K562 (cell line): Measurements from ENCODE around the gene SSU72. TPM values are rescaled to one million over a fixed set of nuclear protein-coding genes. Genes with fewer than 3 reads are reported as not detected.

ENCODE experiments used
- FOXK2 ChIP-seq, 2 experiments: fragments of 450-650 bp; IDR thresholded peaks in 1 of 2; conservative IDR thresholded peaks in 1 of 2; 2 replicates each; pipeline ENCODE4 v1.6.1; 2016; ENCODE audit warnings: low read depth in 2 of 2, mild to moderate bottlenecking in 1 of 2
- HLTF ChIP-seq: fragments of 450-650 bp; IDR thresholded peaks from 2 replicates; pipeline ENCODE4 v1.6.1; 2016
- HMG20B ChIP-seq: fragments of 250-450 bp; sonication (Bioruptor Pico); IDR thresholded peaks from 2 replicates; pipeline ENCODE4 v1.5.0; 2021; ENCODE audit warnings: mild to moderate bottlenecking
- MYBL2 ChIP-seq, 2 experiments: fragments of 450-650 bp in 1 of 2; sonication (generic) in 1 of 2; formaldehyde crosslinking in 1 of 2; IDR thresholded peaks; 2 replicates each; pipeline versions ENCODE4 v1.6.1 to v1.8.1; 2017 to 2022; ENCODE audit warnings: borderline replicate concordance in 1 of 2, inconsistent platforms in 1 of 2, low read depth in 1 of 2, mild to moderate bottlenecking in 1 of 2, missing genetic modification reagents in 1 of 2, moderate library complexity in 1 of 2
- NELFE ChIP-seq: IDR thresholded peaks from 2 replicates; pipeline ENCODE4 v1.6.1; 2011; ENCODE audit warnings: mild to moderate bottlenecking; ENCODE audit not compliant: insufficient read depth, insufficient read length
- PHB2 ChIP-seq: fragments of 450-650 bp; IDR thresholded peaks from 2 replicates; pipeline ENCODE4 v1.6.1; 2017; ENCODE audit warnings: low read depth
- RBM25 ChIP-seq: fragments of 200-400 bp; formaldehyde crosslinking; IDR thresholded peaks from 2 replicates; pipeline ENCODE4 v1.6.1; 2018; ENCODE audit warnings: low read length, low read depth, moderate library complexity; ENCODE audit not compliant: severe bottlenecking
- RCOR1 ChIP-seq, 2 experiments: IDR thresholded peaks; 2 replicates each; pipeline ENCODE4 v1.6.1; 2012; ENCODE audit warnings: low read depth in 2 of 2, low read length in 2 of 2, borderline replicate concordance in 1 of 2, improper control_type of control experiment in 1 of 2
- U2AF2 ChIP-seq: fragments of 200-400 bp; formaldehyde crosslinking; optimal IDR thresholded peaks from 2 replicates; pipeline ENCODE3; 2017; ENCODE audit warnings: low read depth, mild to moderate bottlenecking, low read length
- XRCC4 ChIP-seq: IDR thresholded peaks from one replicate; pipeline ENCODE4 v1.6.1; 2011; ENCODE audit not compliant: insufficient read depth, insufficient read length; ENCODE audit errors: extremely low read depth
- ZNF184 ChIP-seq: sonication (generic); formaldehyde crosslinking; IDR thresholded peaks from 2 replicates; pipeline ENCODE4 v1.5.0; 2020; ENCODE audit warnings: missing genetic modification reagents
- ZNF197 ChIP-seq: fragments of 200-800 bp; sonication (Bioruptor generic); IDR thresholded peaks from 2 replicates; pipeline ENCODE4 v1.6.1; 2016; ENCODE audit warnings: low read depth, missing genetic modification characterization, missing compliant biosample characterization
- ZNF408 ChIP-seq: fragments of 250-450 bp; sonication (Bioruptor Pico); IDR thresholded peaks from 2 replicates; pipeline ENCODE4 v1.4.0; 2020; ENCODE audit warnings: low read depth, mild to moderate bottlenecking, moderate library complexity
- polyA plus RNA-seq, 8 experiments: library from polyadenylated mRNA; depleted of rRNA in 4 of 8; stranded (reverse) in 5 of 8; unstranded in 3 of 8; fragments of >200 nt; fragmentation: Nextera tagmentation in 2 of 8; fragmentation: Illumina TruSeq in 1 of 8; extraction: Ambion mirVana in 2 of 8; extraction: Trizol in 1 of 8; gene quantifications; 2 replicates each; pipeline versions ENCODE4 v1.2.1 to v1.2.3, GENCODE V29; 2011 to 2014; ENCODE audit warnings: inconsistent platforms in 1 of 8, missing spikeins in 1 of 8
- total RNA-seq, 7 experiments: library from RNA; depleted of rRNA in 6 of 7; stranded (reverse); fragments of >200 nt in 6 of 7; fragmentation: Illumina TruSeq in 2 of 7; extraction: Trizol in 2 of 7; gene quantifications; 2 replicates each; pipeline versions ENCODE4 v1.2.1 to v1.2.3, GENCODE V29; 2011 to 2021; ENCODE audit warnings: low replicate concordance in 1 of 7
- TF ChIP-seq, protein P1 (sequence below): fragments of 450-650 bp; IDR thresholded peaks from one replicate; pipeline ENCODE4 v1.6.1; 2018; ENCODE audit warnings: mild to moderate bottlenecking, moderate library complexity; ENCODE audit not compliant: partially characterized antibody
- TF ChIP-seq, protein P2 (sequence below): IDR thresholded peaks from 3 replicates; pipeline ENCODE4 v1.6.1; 2011; ENCODE audit warnings: borderline replicate concordance, mild to moderate bottlenecking; ENCODE audit not compliant: insufficient read length, insufficient read depth
- TF ChIP-seq, protein P3 (sequence below): fragments of 250-450 bp; sonication (Bioruptor Pico); IDR thresholded peaks from 2 replicates; pipeline ENCODE4 v1.8.0; 2022; ENCODE audit warnings: moderate library complexity, mild to moderate bottlenecking, inconsistent platforms
- TF ChIP-seq, protein P4 (sequence below), 2 experiments: fragments of 200-800 bp in 1 of 2; sonication (Bioruptor generic) in 1 of 2; sonication (generic) in 1 of 2; formaldehyde crosslinking in 1 of 2; IDR thresholded peaks in 1 of 2; conservative IDR thresholded peaks in 1 of 2; 2 replicates each; pipeline versions ENCODE4 v1.5.0 to v1.6.1; 2016 to 2020; ENCODE audit warnings: missing compliant biosample characterization in 1 of 2, missing genetic modification characterization in 1 of 2, missing genetic modification reagents in 1 of 2
- TF ChIP-seq, protein P5 (sequence below): fragments of 450-650 bp; IDR thresholded peaks from 2 replicates; pipeline ENCODE4 v1.6.1; 2014; ENCODE audit warnings: low read depth, mild to moderate bottlenecking, moderate library complexity, borderline replicate concordance
- TF ChIP-seq, protein P6 (sequence below): fragments of 450-650 bp; IDR thresholded peaks from 2 replicates; pipeline ENCODE4 v1.6.1; 2016; ENCODE audit warnings: low read depth, mild to moderate bottlenecking, moderate library complexity

SSU72 gene
- total and polyA plus RNA-seq, 9 of the 15 experiments (the other 6 are each of a cell fraction or from before 2014, with no cell fraction given) = 70.8 to 201 (median 94.6) TPM

DNA sequence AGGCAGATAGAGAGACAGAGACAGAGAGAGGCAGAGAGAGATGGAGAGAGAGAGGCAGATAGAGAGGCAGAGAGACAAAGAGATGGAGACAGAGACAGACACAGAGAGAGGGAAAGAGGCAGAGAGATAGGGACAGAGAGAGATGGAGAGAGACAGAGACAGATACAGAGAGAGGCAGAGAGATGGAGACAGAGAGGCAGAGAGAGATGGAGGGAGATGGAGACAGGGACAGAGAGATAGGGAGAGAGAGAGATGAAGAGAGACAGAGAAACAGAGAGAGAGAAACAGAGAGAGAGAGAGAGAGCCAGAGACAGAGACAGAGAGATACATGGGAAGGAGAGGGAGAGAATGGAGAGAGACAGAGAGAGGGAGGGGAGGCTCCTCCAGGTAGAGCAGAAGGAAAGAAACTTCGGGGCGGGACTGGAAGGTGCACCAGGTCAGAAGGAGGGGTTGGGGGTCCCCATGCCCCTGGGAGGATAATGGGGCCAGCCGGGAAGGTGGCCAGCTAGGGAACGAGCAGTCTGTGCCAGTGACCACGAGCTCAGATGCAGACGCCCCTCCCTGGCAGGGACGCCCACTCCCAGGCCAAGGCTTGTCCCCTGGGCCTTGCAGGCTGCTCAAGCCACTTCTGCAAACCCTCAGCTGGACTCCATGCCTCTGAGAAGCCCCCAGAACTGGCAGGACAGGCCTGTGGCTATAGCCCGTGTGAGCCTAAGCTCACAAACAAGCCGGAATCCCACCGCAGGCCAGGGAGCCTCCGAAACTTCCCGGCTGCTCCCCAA, 22.0 kb upstream of the SSU72 start (continued):
- TF ChIP-seq XRCC4 (no peak), HLTF (peak; percentile 21; the same call in 1 of the 2 replicates), RCOR1 (IDR thresholded peaks at IDR 0.05; ENCODE audit: borderline replicate concordance in 1 of 2, low read depth in 2 of 2, low read length in 2 of 2) (no peak), ZNF184 (CRISPR knock-in tag) (no peak), PHB2 (peak; percentile 28; the same call in 1 of the 2 replicates), ZNF197 (CRISPR knock-in tag) (no peak), HMG20B (CRISPR knock-in tag) (no peak), FOXK2 (conservative IDR thresholded peaks at IDR 0.05 in 1 of 2, IDR thresholded peaks at IDR 0.05 in 1 of 2; ENCODE audit: low read depth in 2 of 2) (no peak), ZNF408 (CRISPR knock-in tag) (no peak), MYBL2 (IDR thresholded peaks at IDR 0.05; ENCODE audit: low read depth) (peak; percentile 22; the same call in 1 of the 2 replicates), MYBL2 (CRISPR knock-in tag; IDR thresholded peaks at IDR 0.05; ENCODE audit: borderline replicate concordance) (no peak), RBM25 (no peak), U2AF2 (no peak), NELFE (no peak)
- TF ChIP-seq, protein P1, sequence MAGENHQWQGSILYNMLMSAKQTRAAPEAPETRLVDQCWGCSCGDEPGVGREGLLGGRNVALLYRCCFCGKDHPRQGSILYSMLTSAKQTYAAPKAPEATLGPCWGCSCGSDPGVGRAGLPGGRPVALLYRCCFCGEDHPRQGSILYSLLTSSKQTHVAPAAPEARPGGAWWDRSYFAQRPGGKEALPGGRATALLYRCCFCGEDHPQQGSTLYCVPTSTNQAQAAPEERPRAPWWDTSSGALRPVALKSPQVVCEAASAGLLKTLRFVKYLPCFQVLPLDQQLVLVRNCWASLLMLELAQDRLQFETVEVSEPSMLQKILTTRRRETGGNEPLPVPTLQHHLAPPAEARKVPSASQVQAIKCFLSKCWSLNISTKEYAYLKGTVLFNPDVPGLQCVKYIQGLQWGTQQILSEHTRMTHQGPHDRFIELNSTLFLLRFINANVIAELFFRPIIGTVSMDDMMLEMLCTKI = no peak
- TF ChIP-seq, protein P2, sequence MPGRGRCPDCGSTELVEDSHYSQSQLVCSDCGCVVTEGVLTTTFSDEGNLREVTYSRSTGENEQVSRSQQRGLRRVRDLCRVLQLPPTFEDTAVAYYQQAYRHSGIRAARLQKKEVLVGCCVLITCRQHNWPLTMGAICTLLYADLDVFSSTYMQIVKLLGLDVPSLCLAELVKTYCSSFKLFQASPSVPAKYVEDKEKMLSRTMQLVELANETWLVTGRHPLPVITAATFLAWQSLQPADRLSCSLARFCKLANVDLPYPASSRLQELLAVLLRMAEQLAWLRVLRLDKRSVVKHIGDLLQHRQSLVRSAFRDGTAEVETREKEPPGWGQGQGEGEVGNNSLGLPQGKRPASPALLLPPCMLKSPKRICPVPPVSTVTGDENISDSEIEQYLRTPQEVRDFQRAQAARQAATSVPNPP = no peak
- TF ChIP-seq, protein P3, sequence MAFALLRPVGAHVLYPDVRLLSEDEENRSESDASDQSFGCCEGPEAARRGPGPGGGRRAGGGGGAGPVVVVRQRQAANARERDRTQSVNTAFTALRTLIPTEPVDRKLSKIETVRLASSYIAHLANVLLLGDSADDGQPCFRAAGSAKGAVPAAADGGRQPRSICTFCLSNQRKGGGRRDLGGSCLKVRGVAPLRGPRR = no peak
- TF ChIP-seq, protein P4, sequence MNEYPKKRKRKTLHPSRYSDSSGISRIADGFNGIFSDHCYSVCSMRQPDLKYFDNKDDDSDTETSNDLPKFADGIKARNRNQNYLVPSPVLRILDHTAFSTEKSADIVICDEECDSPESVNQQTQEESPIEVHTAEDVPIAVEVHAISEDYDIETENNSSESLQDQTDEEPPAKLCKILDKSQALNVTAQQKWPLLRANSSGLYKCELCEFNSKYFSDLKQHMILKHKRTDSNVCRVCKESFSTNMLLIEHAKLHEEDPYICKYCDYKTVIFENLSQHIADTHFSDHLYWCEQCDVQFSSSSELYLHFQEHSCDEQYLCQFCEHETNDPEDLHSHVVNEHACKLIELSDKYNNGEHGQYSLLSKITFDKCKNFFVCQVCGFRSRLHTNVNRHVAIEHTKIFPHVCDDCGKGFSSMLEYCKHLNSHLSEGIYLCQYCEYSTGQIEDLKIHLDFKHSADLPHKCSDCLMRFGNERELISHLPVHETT (CRISPR knock-in tag; conservative IDR thresholded peaks at IDR 0.05 in 1 of 2, IDR thresholded peaks at IDR 0.05 in 1 of 2) = no peak
- TF ChIP-seq, protein P5, sequence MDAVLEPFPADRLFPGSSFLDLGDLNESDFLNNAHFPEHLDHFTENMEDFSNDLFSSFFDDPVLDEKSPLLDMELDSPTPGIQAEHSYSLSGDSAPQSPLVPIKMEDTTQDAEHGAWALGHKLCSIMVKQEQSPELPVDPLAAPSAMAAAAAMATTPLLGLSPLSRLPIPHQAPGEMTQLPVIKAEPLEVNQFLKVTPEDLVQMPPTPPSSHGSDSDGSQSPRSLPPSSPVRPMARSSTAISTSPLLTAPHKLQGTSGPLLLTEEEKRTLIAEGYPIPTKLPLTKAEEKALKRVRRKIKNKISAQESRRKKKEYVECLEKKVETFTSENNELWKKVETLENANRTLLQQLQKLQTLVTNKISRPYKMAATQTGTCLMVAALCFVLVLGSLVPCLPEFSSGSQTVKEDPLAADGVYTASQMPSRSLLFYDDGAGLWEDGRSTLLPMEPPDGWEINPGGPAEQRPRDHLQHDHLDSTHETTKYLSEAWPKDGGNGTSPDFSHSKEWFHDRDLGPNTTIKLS = no peak
- TF ChIP-seq, protein P6, sequence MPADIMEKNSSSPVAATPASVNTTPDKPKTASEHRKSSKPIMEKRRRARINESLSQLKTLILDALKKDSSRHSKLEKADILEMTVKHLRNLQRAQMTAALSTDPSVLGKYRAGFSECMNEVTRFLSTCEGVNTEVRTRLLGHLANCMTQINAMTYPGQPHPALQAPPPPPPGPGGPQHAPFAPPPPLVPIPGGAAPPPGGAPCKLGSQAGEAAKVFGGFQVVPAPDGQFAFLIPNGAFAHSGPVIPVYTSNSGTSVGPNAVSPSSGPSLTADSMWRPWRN = no peak
